Stimulated activated naive CD4-positive, alpha-beta T cell (primary cell): Measurements from ENCODE around the gene TPTE.
"Not testable (repeated sequence)": the region's sequence is repeated elsewhere in the genome, so short reads cannot be mapped to it uniquely, and the experiment has no call there.

ENCODE experiments used
- DNase-seq, 6 experiments: peaks; one replicate each; lab custom pipeline; 2025; lab: John Stamatoyannopoulos, UW

Gene TPTE

DNA sequence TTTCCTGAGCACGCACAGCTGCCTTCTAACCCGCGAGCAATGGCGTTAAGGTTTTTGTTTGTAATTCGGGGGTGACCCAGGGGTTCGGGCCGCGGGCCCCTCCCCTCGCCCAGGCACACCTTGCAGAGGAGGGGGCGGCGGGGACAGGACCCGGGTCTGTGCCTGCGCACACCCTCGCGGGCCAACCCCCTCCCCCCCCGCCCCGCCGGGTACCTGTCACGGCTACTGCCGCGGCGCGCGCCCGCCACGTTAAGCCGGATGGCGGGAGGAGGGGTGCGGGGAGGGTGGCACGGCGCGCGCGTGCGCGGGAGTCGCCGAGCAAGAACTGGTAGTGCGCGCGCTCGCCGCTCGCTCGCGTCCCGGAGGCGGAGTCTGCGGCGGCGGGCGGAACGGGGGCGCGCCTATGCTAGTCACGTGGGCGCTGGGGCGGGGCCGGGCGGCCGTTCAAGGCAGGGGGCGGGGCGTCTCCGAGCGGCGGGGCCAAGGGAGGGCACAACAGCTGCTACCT lies at the start of gene TPTE:
TPTE (plus strand) TSS at position 493 of the 508 bp plus-strand sequence. CDS start 17,141 bp downstream, outside the sequence.
- no peak for DNase-seq

DNA sequence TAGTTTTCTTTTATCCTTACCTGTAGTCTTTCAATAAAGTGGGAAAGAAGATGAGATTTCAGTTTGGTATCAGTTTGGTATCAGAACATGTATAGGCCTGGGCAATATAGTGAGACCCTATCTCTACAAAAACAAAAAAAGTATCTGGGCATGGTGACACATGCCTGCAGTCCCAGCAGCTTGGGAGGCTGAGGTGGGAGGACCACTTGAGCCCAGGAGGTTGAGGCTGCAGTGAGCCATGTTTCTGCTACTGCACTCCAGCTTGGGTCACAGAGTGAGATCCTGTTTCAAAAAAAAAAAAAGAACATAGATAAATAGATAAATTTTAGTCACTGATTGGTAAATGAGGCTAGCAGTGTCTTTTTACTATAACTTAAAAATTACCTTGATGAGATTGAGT lies 49.4 kb upstream of the TPTE start:
- not testable (repeated sequence) for DNase-seq

- DNase-seq = not testable (repeated sequence)
Observed at GRCh38 chr21:10477794-10478193, 43.6 kb upstream of the TPTE start.

GRCh38 chr21:10479875-10480274 lies 41.5 kb upstream of the TPTE start:
- not testable (repeated sequence) for DNase-seq

GRCh38 chr21:10484864-10485263 lies 36.5 kb upstream of the TPTE start:
- not testable (repeated sequence) for DNase-seq

DNA sequence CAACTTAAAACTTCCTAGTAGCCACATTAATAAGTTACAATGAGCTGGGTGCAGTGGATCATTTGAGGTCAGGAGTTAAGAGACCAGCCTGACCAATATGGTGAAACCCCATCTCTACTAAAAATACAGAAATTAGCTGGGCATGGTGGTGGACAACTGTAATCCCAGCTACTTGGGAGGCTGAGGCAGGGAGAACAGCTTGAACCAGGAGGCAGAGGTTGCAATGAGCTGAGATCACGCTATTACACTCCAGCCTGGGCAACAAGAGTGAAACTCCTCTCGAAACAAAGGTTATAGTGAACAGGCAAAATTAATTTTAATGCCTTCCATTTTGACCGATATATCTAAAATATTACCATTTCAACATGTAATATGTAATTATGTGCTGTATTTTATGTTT lies 30.9 kb upstream of the TPTE start:
- not testable (repeated sequence) for DNase-seq

- no peak for DNase-seq
Observed at GRCh38 chr21:10511116-10511515, 10.3 kb upstream of the TPTE start.

GRCh38 chr21:10516889-10517288 lies 4.5 kb upstream of the TPTE start:
- not testable (repeated sequence) for DNase-seq

DNA sequence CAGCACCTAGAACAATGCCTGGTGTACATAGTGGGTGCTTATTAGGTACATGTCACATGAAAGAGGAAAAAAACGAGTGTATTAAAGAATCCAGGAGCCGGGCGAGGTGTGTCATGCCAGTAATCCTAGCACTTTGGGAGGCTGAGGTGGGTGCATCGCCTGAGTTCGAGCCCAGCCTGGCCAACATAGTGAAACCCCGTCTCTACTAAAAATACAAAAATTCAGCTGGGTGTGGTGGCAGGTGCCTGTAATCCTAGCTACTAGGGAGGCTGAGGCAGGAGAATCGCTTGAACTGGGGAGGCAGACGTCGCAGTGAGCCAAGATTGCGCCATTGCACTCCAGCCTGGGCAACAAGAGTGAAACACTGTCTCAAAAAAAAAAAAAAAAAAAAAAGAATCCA lies 3.5 kb upstream of the TPTE start:
- DNase-seq = not testable (repeated sequence)

DNA sequence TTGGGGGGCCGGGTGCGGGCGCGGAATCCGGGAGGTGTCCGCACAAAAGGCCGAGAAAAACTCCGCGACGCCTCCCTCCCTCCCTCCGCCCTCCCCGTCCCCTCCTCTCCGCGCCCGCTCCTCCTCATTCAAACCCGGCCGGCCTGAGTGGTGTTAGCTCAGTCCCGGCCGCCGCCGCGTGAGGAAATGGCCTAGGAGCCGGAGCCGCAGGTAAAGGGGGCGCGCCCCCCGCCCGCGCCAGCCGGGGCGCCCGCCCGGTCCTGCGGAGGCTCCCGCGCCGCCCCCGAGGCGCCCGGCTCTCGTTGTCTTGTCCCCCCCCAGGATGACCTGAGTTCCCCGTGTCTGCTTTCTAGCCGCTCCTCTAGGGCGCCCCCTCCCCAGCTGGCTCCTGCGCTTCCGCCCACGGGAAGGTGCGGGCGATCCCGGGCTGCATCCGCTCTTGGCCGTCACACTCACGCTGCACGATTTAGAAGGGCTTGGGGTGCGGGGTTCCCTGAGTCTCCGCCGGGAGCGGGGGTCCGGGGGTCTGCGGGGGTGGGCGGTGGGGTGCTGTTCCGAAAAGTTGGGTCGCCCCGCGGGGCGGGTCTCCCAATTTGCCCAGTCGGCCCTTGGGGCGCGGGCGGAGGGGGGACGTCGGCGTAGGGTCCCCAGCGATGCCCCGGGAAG lies 585 bp downstream of the TPTE start:
- DNase-seq = not testable (repeated sequence)

- no peak for DNase-seq
Observed at GRCh38 chr21:10539956-10540355, 18.6 kb downstream of the TPTE start.

DNA sequence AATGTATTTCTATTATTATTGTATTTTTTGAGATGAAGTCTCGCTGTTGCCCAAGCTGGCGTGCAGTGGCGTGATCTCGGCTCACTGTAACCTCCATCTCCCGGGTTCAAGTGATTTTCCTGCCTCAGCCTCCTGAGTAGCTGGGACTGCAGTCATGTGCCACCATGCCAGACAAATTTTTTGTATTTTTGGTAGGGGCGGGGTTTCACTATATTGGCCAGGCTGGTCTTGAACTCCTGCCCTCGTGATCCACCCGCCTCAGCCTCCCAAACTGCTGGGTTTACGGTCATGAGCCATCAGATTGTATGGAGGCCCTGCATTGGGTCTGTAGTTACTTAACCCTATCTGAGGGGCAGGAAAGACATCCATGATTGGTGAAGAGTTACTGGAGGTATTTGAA lies 23.0 kb downstream of the TPTE start:
- not testable (repeated sequence) for DNase-seq

GRCh38 chr21:10547868-10548267 lies 26.5 kb downstream of the TPTE start:
- not testable (repeated sequence) for DNase-seq

DNA sequence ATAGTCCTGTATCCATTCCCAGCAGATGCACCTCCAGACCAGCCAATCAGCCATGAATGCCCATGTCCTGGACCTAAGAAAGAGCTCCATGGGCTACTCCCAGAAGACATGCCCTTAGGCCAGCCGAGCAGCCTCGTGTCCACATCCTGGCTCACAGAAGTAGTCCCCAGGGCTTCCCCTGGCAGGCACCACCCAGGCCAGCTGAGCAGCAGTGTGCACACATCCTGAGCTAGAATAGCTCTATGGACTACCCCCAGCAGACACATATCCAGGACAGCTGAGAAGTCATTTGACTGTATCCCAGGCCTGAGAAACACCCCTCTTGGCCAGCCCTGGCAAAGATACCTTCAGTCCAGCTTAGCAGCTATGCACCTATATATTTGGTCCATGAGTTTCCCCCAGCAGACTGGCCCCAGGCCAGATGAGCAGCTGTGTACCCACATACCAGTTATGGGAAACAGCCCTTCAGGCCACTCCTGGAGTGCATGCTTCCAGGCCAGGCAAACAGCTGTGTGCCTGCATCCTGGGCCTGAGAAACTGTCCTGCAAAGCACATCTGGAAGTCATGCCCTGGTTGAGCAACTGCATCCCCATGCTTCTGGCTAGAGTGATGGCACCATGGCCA lies 27.1 kb downstream of the TPTE start:
- DNase-seq = not testable (repeated sequence)

DNA sequence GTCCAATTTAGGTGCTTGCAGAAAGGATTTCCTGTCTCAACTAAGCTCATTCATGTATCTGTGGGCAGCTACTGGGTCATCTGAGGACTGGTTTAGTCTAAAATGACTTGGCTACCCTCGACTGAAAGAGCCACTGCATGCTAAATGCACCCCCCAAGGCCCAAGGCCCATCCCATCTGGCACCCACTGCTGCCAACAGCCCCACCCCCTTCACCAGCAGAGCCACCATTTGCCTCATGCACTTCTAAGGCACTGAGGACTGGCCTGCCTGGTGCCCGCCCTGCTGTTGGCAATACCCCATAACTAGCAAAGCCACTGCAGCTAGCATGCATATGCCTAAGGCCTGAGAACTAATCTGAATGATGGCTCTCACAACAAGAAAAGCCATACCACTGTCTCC lies 49.4 kb downstream of the TPTE start:
- not testable (repeated sequence) for DNase-seq

- DNase-seq = not testable (repeated sequence)
Observed at GRCh38 chr21:10574531-10575310, 53.3 kb downstream of the TPTE start.

GRCh38 chr21:10575311-10575667 lies 53.9 kb downstream of the TPTE start:
- DNase-seq = no peak

- not testable (repeated sequence) for DNase-seq
Observed at GRCh38 chr21:10578910-10579309, 57.5 kb downstream of the TPTE start.

GRCh38 chr21:10589115-10589514 lies 67.7 kb downstream of the TPTE start:
- not testable (repeated sequence) for DNase-seq

DNA sequence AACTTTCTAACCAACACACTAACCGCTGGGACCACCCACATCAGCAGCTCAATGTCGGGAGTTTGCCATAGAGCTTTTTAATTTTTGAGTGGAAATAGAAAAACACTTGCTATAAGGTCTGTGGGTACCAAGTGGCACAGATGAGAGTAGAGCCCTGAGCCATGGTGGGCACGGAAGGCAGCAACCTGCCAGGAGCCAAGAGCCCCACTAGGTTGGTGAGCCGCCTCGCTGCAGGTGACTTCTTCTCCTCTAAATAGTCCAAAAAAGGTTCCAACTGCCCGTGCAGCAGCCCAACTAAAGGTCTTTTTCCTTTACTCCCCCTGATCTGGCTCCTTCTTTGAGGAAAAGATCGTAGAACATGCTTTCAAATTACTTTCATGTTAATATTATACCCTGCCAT lies 85.7 kb downstream of the TPTE start:
- DNase-seq = not testable (repeated sequence)

GRCh38 chr21:10614285-10614684 lies 92.9 kb downstream of the TPTE start:
- not testable (repeated sequence) for DNase-seq

GRCh38 chr21:10616061-10616460 lies 94.7 kb downstream of the TPTE start:
- DNase-seq = not testable (repeated sequence)

- DNase-seq = no peak
Observed at GRCh38 chr21:10616535-10616934, 95.2 kb downstream of the TPTE start.
